ENCODE results near the gene AIG1.

AIG1 gene

GRCh38 chr6:143092768-143093167, 32.1 kb downstream of the AIG1 start:
- DNase-seq (ENCODE audit: low read depth in 1 of 2, low spot score in 1 of 2) = no peak

GRCh38 chr6:143093290-143093689, 32.6 kb downstream of the AIG1 start:
- no peak for DNase-seq (ENCODE audit: low read depth in 1 of 2, low spot score in 1 of 2)

GRCh38 chr6:143096403-143096802, 35.7 kb downstream of the AIG1 start:
- no peak for DNase-seq (ENCODE audit: low read depth in 1 of 2, low spot score in 1 of 2)

- no peak for DNase-seq (ENCODE audit: low read depth in 1 of 2, low spot score in 1 of 2)
These were observed 36.6 kb downstream of the AIG1 start for GRCh38 chr6:143097224-143097795.

GRCh38 chr6:143098054-143098671, 37.5 kb downstream of the AIG1 start:
- DNase-seq (ENCODE audit: low read depth in 1 of 2, low spot score in 1 of 2) = no peak

GRCh38 chr6:143099647-143100046, 39.0 kb downstream of the AIG1 start:
- no peak for DNase-seq (ENCODE audit: low read depth in 1 of 2, low spot score in 1 of 2)

GRCh38 chr6:143100429-143100828, 39.7 kb downstream of the AIG1 start:
- DNase-seq (ENCODE audit: low read depth in 1 of 2, low spot score in 1 of 2) = no peak

GRCh38 chr6:143103916-143104315, 43.2 kb downstream of the AIG1 start:
- no peak for DNase-seq (ENCODE audit: low read depth in 1 of 2, low spot score in 1 of 2)

- DNase-seq (ENCODE audit: low read depth in 1 of 2, low spot score in 1 of 2) = no peak
These were observed 46.8 kb downstream of the AIG1 start for GRCh38 chr6:143107440-143107839.

- no peak for DNase-seq (ENCODE audit: low read depth in 1 of 2, low spot score in 1 of 2)
These were observed 47.4 kb downstream of the AIG1 start for GRCh38 chr6:143107911-143108761.

GRCh38 chr6:143109196-143109595, 48.5 kb downstream of the AIG1 start:
- DNase-seq (ENCODE audit: low read depth in 1 of 2, low spot score in 1 of 2) = no peak

GRCh38 chr6:143110572-143110971, 49.9 kb downstream of the AIG1 start:
- no peak for DNase-seq (ENCODE audit: low read depth in 1 of 2, low spot score in 1 of 2)

- DNase-seq (ENCODE audit: low read depth in 1 of 2, low spot score in 1 of 2) = no peak
These were observed 50.3 kb downstream of the AIG1 start for GRCh38 chr6:143110996-143111395.

GRCh38 chr6:143111443-143111842, 50.8 kb downstream of the AIG1 start:
- DNase-seq (ENCODE audit: low read depth in 1 of 2, low spot score in 1 of 2) = no peak

- DNase-seq (ENCODE audit: low read depth in 1 of 2, low spot score in 1 of 2) = no peak
These were observed 51.5 kb downstream of the AIG1 start for GRCh38 chr6:143112084-143112768.

GRCh38 chr6:143112837-143113236, 52.1 kb downstream of the AIG1 start:
- no peak for DNase-seq (ENCODE audit: low read depth in 1 of 2, low spot score in 1 of 2)

GRCh38 chr6:143115728-143116127, 55.0 kb downstream of the AIG1 start:
- DNase-seq (ENCODE audit: low read depth in 1 of 2, low spot score in 1 of 2) = no peak

GRCh38 chr6:143117108-143117507, 56.4 kb downstream of the AIG1 start:
- no peak for DNase-seq (ENCODE audit: low read depth in 1 of 2, low spot score in 1 of 2)

GRCh38 chr6:143119260-143119659, 58.6 kb downstream of the AIG1 start:
- DNase-seq (ENCODE audit: low read depth in 1 of 2, low spot score in 1 of 2) = no peak

- no peak for DNase-seq (ENCODE audit: low read depth in 1 of 2, low spot score in 1 of 2)
These were observed 62.4 kb downstream of the AIG1 start for GRCh38 chr6:143123081-143123480.

GRCh38 chr6:143123941-143124340, 63.3 kb downstream of the AIG1 start:
- no peak for DNase-seq (ENCODE audit: low read depth in 1 of 2, low spot score in 1 of 2)

- DNase-seq (ENCODE audit: low read depth in 1 of 2, low spot score in 1 of 2) = no peak
These were observed 64.8 kb downstream of the AIG1 start for GRCh38 chr6:143125455-143125854.

Measured in stimulated activated CD4-positive, alpha-beta T cell treated with anti-CD3 and anti-CD28 coated beads, Interleukin-15, amount 100 ng/mL, for 1 hour (primary cell).